ENCODE results near the gene BACE2. TPM values are rescaled to one million over a fixed set of nuclear protein-coding genes. Genes with fewer than 3 reads are reported as not detected.
A peak's percentile ranks its signal among the peaks of the same experiment; 100 is the strongest.

Gene BACE2
- total RNA-seq, 2 donors from 2014 or later, result 71.9 to 129 TPM

DNA sequence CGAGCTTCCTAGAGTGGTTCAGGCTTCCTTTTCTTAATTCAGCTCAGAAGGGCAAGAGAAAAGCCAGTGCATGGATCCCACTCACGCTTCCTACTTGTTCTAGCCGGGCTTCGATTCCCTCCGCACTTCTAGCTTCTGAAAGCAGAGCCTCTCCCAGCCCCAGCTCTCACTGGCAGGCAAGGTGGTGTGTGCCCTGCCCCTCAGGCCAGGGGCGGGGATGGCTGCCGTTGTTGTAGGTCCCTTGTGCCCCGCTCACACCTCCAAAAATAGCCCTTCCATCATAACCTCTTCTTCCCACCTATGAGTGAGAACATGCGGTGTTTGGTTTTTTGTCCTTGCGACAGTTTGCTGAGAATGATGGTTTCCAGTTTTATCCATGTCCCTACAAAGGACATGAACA lies 31.6 kb downstream of the BACE2 start:
- H3K36me3 ChIP-seq, result no peaks in the 10 kb centered on the region
- H3K4me3 ChIP-seq, result no peak overlapping the region
- H3K27ac ChIP-seq, result no peak overlapping the region
- H3K4me1 ChIP-seq (ENCODE audit: control insufficient read depth in 1 of 2, low read depth in 2 of 2), result peaks cover 0 to 27% of the 10 kb centered on the region in 2 donors
- no peaks in the 10 kb centered on the region for H3K9me3 ChIP-seq
- TF ChIP-seq, protein P1, sequence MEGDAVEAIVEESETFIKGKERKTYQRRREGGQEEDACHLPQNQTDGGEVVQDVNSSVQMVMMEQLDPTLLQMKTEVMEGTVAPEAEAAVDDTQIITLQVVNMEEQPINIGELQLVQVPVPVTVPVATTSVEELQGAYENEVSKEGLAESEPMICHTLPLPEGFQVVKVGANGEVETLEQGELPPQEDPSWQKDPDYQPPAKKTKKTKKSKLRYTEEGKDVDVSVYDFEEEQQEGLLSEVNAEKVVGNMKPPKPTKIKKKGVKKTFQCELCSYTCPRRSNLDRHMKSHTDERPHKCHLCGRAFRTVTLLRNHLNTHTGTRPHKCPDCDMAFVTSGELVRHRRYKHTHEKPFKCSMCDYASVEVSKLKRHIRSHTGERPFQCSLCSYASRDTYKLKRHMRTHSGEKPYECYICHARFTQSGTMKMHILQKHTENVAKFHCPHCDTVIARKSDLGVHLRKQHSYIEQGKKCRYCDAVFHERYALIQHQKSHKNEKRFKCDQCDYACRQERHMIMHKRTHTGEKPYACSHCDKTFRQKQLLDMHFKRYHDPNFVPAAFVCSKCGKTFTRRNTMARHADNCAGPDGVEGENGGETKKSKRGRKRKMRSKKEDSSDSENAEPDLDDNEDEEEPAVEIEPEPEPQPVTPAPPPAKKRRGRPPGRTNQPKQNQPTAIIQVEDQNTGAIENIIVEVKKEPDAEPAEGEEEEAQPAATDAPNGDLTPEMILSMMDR (IDR thresholded peaks at IDR 0.05), result no peak
- DNase-seq (ENCODE audit: low spot score) (no peak), ATAC-seq (ENCODE audit: insufficient number of reproducible peaks, low FRiP score, low read depth) (no peak)
- H3K27me3 ChIP-seq (replicated peaks; ENCODE audit: insufficient read depth), result no peaks in the 10 kb centered on the region

DNA sequence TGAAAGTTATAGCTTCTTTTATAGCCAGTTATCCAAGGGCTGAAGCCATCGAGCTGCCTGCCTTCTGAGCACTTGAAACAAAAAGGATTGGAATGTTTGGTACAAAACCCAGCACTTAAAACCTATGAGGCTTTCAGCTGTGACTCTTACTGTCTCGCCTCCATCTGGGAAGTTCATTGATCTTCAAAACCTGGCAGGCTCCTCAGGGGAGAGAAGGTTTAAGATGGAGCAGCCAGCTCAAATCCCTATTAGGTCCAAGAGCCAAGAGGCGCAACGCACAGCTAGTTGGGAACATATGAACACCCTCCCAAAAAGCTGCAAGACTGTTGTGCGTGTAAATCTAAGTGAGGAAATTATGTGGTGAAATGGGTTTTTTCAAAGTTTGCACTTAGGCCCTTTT lies 33.4 kb downstream of the BACE2 start:
- no peaks in the 10 kb centered on the region for H3K27me3 ChIP-seq (replicated peaks; ENCODE audit: insufficient read depth)
- TF ChIP-seq, protein P1 (IDR thresholded peaks at IDR 0.05), result no peak
- DNase-seq (ENCODE audit: low spot score), result no peak
- no peaks in the 10 kb centered on the region for H3K36me3 ChIP-seq
- no peak for ATAC-seq (ENCODE audit: insufficient number of reproducible peaks, low FRiP score, low read depth)
- H3K4me1 ChIP-seq (ENCODE audit: control insufficient read depth in 1 of 2, low read depth in 2 of 2), result peaks cover 0 to 24% of the 10 kb centered on the region in 2 donors
- no peaks in the 10 kb centered on the region for H3K9me3 ChIP-seq
- H3K27ac ChIP-seq, result no peak overlapping the region
- no peak overlapping the region for H3K4me3 ChIP-seq

DNA sequence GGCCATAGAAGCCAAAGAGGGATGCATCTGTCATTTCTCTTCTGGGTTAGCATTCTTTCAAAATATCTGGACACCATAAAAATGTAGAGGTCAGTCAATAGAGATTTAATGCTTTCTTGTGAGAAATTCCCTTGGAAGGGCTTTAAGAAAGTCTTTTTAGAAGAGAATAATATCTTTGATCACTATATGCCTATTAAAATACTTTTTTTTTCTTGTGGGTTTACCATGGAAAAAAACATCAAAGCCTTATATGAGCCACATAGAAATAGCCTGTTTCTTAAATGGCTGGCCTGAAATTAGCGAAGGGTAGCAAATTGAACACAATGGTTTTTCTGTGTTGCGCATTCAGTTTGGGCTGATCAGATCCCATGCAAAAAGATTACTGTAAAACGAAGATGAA lies 36.8 kb downstream of the BACE2 start:
- DNase-seq (ENCODE audit: low spot score) (no peak), ATAC-seq (ENCODE audit: insufficient number of reproducible peaks, low FRiP score, low read depth) (no peak)
- Histone ChIP-seq H3K4me1 (ENCODE audit: control insufficient read depth in 1 of 2, low read depth in 2 of 2) (peaks cover 9 to 24% of the 10 kb centered on the region in 2 donors), H3K27me3 (replicated peaks; ENCODE audit: insufficient read depth) (no peaks in the 10 kb centered on the region), H3K27ac (no peak overlapping the region), H3K4me3 (no peak overlapping the region), H3K36me3 (no peaks in the 10 kb centered on the region), H3K9me3 (no peaks in the 10 kb centered on the region)
- TF ChIP-seq, protein P1 (IDR thresholded peaks at IDR 0.05), result no peak

DNA sequence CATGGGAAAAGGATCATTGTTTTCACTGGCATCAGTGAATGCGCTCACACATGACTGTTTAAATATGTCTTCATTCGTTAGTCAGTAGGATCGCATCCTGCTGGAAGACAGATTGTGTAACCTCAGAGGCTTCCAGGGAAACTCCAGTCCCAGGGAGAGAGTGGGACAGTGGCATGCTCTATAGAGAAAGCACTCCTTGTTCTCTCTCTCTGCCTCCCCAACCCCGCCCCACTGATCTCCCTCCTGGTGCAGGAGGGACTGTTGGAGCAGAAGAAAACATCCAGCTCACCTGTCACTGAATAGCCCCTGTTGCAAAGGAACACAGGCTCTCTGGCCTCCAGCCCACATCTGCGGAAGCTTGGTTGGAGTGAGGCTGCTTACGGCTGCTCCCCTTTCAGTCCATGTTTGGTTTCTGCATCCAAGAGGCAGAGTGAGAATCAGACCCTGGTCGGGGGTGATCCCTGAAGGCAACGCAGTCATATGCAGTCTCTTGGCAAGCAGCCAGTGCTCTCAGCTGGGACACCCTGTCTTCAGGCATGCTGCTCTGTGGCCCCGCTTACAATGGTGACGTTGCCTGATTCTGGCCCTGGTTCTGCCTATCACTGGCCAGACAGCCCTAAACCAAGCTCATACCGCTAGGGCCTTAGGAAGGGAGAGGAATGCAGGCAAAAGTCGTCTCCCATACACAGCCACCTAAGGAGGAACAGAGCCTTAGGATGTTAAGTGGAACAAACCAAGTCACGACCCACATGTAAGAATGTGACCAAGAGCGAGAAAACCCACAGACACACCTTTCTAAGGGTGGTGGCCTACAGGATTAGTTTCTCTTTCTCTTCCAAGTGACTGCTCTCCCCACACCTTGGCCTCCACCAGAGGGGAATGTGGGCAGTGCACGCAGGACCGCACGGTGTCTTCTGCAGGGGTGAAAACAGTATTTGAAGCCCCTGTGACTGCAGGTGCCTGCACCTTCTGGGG lies 39.7 kb downstream of the BACE2 start:
- TF ChIP-seq, protein P1 (IDR thresholded peaks at IDR 0.05), result no peak
- ATAC-seq (ENCODE audit: insufficient number of reproducible peaks, low FRiP score, low read depth), result peak; percentile 88
- H3K9me3 ChIP-seq, result no peaks in the 10 kb centered on the region
- H3K27me3 ChIP-seq (replicated peaks; ENCODE audit: insufficient read depth), result no peaks in the 10 kb centered on the region
- H3K4me3 ChIP-seq, result peak overlapping the region; percentile 52
- peak overlapping the region; percentile 67 to 69 for H3K27ac ChIP-seq
- DNase-seq (ENCODE audit: low spot score), result peak; percentile 50
- H3K4me1 ChIP-seq (ENCODE audit: control insufficient read depth in 1 of 2, low read depth in 2 of 2), result peaks cover 13 to 37% of the 10 kb centered on the region in 2 donors
- no peaks in the 10 kb centered on the region for H3K36me3 ChIP-seq

DNA sequence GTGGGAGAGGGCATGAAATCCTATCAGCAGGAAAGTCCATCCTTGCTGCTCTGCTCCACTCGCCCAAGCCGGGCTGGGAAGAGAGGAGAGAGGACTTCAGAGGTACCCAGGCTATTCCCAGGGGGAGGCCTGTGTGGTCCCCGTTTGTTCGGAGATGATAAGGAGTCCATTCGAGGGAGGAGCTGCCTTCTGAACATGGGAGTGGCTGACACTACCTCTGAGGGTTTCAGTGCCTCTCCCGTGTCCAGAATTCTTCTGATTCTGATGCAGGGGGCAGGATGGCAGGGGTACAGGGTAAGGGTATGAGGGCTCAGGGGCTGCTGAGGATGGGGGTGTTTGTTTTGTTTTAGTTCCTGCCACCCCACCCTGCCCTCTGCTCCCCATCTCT lies 40.4 kb downstream of the BACE2 start:
- no peak for DNase-seq (ENCODE audit: low spot score)
- H3K4me3 ChIP-seq, result peak overlapping the region; percentile 52
- H3K36me3 ChIP-seq, result no peaks in the 10 kb centered on the region
- peak overlapping the region; percentile 67 to 69 for H3K27ac ChIP-seq
- no peaks in the 10 kb centered on the region for H3K27me3 ChIP-seq (replicated peaks; ENCODE audit: insufficient read depth)
- no peak for ATAC-seq (ENCODE audit: insufficient number of reproducible peaks, low FRiP score, low read depth)
- no peaks in the 10 kb centered on the region for H3K9me3 ChIP-seq
- TF ChIP-seq, protein P1 (IDR thresholded peaks at IDR 0.05), result no peak
- H3K4me1 ChIP-seq (ENCODE audit: control insufficient read depth in 1 of 2, low read depth in 2 of 2), result peaks cover 16 to 42% of the 10 kb centered on the region in 2 donors
